ENCODE data around the gene CAPN11.

Gene CAPN11

GRCh38 chr6:44132476-44132875 lies 26.1 kb upstream of the CAPN11 start:
- DNase-seq (ENCODE audit: low read depth), result no peak
- no peak overlapping the region for H3K4me3 ChIP-seq (ENCODE audit: control insufficient read depth, low read depth, low read length)
- no peak for TF ChIP-seq CTCF (conservative IDR thresholded peaks at IDR 0.05; ENCODE audit: control insufficient read depth, insufficient read depth, low read depth, low read length)

- no peak overlapping the region for H3K4me3 ChIP-seq (ENCODE audit: control insufficient read depth, low read depth, low read length)
- no peak for TF ChIP-seq CTCF (conservative IDR thresholded peaks at IDR 0.05; ENCODE audit: control insufficient read depth, insufficient read depth, low read depth, low read length)
- DNase-seq (ENCODE audit: low read depth), result peak; percentile 33
Observed at GRCh38 chr6:44133003-44133931, 25.4 kb upstream of the CAPN11 start.

- TF ChIP-seq CTCF (conservative IDR thresholded peaks at IDR 0.05; ENCODE audit: control insufficient read depth, insufficient read depth, low read depth, low read length), result no peak
- no peak for DNase-seq (ENCODE audit: low read depth)
- H3K4me3 ChIP-seq (ENCODE audit: control insufficient read depth, low read depth, low read length), result no peak overlapping the region
Observed at GRCh38 chr6:44133981-44134711, 24.5 kb upstream of the CAPN11 start.

- DNase-seq (ENCODE audit: low read depth), result no peak
- TF ChIP-seq CTCF (conservative IDR thresholded peaks at IDR 0.05; ENCODE audit: control insufficient read depth, insufficient read depth, low read depth, low read length), result no peak
- H3K4me3 ChIP-seq (ENCODE audit: control insufficient read depth, low read depth, low read length), result no peak overlapping the region
Observed at GRCh38 chr6:44135173-44135758, 23.4 kb upstream of the CAPN11 start.

GRCh38 chr6:44135875-44136274 lies 22.7 kb upstream of the CAPN11 start:
- no peak for TF ChIP-seq CTCF (conservative IDR thresholded peaks at IDR 0.05; ENCODE audit: control insufficient read depth, insufficient read depth, low read depth, low read length)
- no peak overlapping the region for H3K4me3 ChIP-seq (ENCODE audit: control insufficient read depth, low read depth, low read length)
- no peak for DNase-seq (ENCODE audit: low read depth)

GRCh38 chr6:44138717-44139350 lies 19.8 kb upstream of the CAPN11 start:
- H3K4me3 ChIP-seq (ENCODE audit: control insufficient read depth, low read depth, low read length), result no peak overlapping the region
- no peak for TF ChIP-seq CTCF (conservative IDR thresholded peaks at IDR 0.05; ENCODE audit: control insufficient read depth, insufficient read depth, low read depth, low read length)
- no peak for DNase-seq (ENCODE audit: low read depth)

Data from fibroblast of mammary gland (primary cell).